Duodenal mucosa (tissue), 2 donors: ENCODE results near the gene TMEM119.

ENCODE experiments used
- H3K27ac ChIP-seq: one replicate; pipeline ENCODE4 v1.7.0; 2013; ENCODE audit warnings: low read depth, low read length
- H3K27me3 ChIP-seq, 2 donors: one replicate each; pipeline ENCODE4 v1.7.0; 2013; ENCODE audit warnings: low read length in 2 of 2, control low read depth in 1 of 2; ENCODE audit not compliant: insufficient read depth in 2 of 2, control insufficient read depth in 1 of 2
- H3K36me3 ChIP-seq, 2 donors: one replicate each; pipeline ENCODE4 v1.7.0; 2013; ENCODE audit warnings: low read length in 2 of 2, control low read depth in 1 of 2; ENCODE audit not compliant: insufficient read depth in 2 of 2, control insufficient read depth in 1 of 2
- H3K4me1 ChIP-seq, 2 donors: one replicate each; pipeline ENCODE4 v1.7.0; 2013; ENCODE audit warnings: low read length in 2 of 2, control low read depth in 1 of 2; ENCODE audit not compliant: insufficient read depth in 2 of 2, control insufficient read depth in 1 of 2
- H3K4me3 ChIP-seq, 2 donors: one replicate each; pipeline ENCODE4 v1.7.0; 2013; ENCODE audit warnings: low read length in 2 of 2, low read depth in 1 of 2
- H3K9ac ChIP-seq, 2 donors: one replicate each; pipeline ENCODE4 v1.7.0; 2013; ENCODE audit warnings: low read length in 2 of 2, low read depth in 1 of 2
- H3K9me3 ChIP-seq, 2 donors: one replicate each; pipeline ENCODE4 v1.7.0; 2013; ENCODE audit warnings: low read length in 2 of 2, control low read depth in 1 of 2; ENCODE audit not compliant: control insufficient read depth in 1 of 2

TMEM119 gene

DNA sequence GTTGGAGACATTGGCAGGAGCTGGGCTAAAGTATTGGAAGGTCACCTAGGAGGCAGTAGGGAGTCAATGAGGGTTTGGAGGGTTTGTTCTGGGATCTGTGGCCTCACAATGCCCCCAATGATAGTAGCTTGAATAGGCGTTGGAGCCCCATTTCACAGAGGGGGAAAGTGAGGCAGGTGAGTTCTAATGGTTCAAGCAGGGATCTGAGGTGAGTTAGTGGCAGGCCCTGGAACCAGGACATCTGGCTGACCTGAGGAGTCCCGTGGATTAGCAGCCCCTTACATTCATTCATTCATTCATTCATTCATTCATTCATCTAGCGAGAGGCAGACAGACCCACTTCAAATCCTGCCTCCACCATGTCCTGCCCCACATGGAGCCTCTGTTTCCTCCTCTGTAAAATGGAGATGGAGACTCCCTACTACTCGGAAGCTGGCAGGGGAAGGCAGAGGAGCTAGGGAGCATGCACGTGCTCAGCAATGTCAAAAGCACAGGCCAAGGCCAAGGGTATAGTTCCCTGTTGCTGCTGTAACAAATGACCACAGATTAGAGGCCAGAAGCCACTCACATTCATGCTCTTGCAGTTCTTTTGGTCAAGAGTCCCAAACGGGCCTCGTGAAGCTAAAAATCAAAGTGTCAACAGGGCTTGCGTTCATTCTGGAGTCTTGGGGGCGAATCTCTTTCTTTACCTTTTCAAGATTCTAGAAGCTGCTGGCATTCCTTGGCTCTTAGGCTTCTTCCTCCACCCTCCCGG lies 2.2 kb upstream of the TMEM119 start:
- Histone ChIP-seq H3K36me3 (no peaks in the 10 kb centered on the region), H3K9ac (no peak overlapping the region), H3K9me3 (no peaks in the 10 kb centered on the region), H3K27me3 (no peaks in the 10 kb centered on the region), H3K27ac (no peak overlapping the region), H3K4me1 (no peaks in the 10 kb centered on the region), H3K4me3 (no peak overlapping the region)

DNA sequence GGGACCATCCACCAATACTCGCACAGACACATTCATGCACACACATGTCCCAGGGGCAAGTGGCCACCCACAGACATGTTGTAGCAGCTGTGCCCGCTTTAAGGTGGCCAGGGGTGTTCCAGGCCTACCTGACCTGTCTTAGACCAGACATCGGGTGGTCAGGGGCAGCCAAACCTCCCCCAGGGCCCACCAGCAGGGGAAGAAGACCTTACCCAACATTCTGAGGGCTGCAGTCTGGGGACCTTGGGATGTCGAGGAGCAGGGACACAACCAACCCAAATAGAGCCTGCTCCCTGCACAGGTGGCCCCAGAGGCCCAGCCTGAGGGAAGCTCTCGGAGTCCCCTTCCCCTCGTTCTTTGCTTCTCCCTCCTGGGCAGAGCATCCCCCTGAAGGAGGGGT lies 1.7 kb upstream of the TMEM119 start:
- no peak overlapping the region for H3K9ac ChIP-seq
- H3K9me3 ChIP-seq: no peaks in the 10 kb centered on the region
- no peaks in the 10 kb centered on the region for H3K27me3 ChIP-seq
- no peak overlapping the region for H3K4me3 ChIP-seq
- no peaks in the 10 kb centered on the region for H3K4me1 ChIP-seq
- no peaks in the 10 kb centered on the region for H3K36me3 ChIP-seq
- H3K27ac ChIP-seq: no peak overlapping the region

DNA sequence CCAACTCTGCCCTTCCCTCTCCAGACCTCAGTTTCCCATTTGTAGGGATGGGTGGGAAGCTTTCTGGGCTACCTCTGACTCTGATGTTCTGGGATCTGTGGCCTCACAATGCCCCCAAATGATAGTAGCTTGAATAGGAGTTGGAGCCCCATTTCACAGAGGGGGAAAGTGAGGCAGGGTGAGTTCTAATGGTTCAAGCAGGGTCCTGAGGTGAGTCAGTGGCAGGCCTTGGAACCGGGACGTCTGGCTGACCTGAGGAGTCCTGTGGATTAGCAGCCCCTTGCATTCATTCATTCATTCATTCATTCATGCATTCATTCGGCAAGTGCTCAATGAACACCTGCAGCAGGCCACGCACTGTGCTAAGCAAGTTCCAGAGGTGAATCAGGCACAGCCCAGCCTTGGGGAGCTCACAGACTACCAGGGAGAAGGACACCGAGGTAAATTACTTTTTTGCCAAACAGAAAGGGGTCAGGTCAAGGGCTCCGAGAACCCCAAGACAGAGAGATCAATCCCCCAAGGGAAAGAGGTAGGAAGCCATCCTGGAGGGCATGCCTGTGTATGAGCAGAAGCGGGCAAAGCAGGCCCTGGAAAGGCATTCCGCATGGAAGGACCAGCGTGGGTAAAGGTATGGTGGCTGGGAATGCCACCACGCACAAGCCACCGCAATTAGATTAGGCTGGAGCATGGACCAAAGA lies 818 bp upstream of the TMEM119 start:
- Histone ChIP-seq H3K27me3 (no peaks in the 10 kb centered on the region), H3K4me3 (no peak overlapping the region), H3K9ac (no peak overlapping the region), H3K4me1 (no peaks in the 10 kb centered on the region), H3K9me3 (no peaks in the 10 kb centered on the region), H3K36me3 (no peaks in the 10 kb centered on the region), H3K27ac (peak overlapping the region; percentile 22)

DNA sequence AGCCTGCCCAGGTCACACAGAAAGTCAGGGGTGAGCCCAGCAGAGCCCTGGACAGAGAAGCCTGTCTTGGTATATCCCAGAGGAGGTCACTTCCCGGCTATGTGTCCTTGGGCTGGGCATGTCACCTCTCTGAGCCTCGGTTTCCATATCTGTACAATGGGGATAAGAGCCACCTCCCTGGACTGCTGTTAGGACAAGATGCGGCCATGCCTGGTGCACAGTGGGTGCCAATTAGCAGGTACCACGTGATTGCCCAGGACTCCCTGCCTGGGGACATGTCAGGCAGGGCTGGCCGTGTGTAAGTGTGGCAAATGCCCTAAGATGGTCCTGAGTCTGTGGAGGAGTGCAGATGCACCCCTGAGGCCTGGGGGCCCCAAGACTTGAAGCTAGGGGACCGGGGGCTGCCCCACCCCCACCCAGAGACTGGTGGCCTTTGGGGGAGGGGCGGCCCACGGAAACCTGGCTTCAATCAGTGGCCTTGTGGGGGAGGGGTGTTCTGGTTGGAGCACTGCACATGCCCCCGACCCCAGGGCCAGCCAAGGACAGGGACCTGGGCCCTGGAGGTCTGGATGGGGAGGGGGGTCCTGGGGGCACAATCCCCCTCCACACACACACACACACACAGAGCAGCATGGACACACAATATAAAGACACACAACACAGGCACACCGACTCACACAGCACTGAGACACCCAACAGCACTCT lies 878 bp downstream of the TMEM119 start:
- Histone ChIP-seq H3K4me1 (no peaks in the 10 kb centered on the region), H3K27me3 (no peaks in the 10 kb centered on the region), H3K36me3 (no peaks in the 10 kb centered on the region), H3K9me3 (no peaks in the 10 kb centered on the region), H3K4me3 (peak overlapping the region; percentile 46 to 65), H3K27ac (peak overlapping the region; percentile 17), H3K9ac (peak overlapping the region; percentile 10 to 25)

DNA sequence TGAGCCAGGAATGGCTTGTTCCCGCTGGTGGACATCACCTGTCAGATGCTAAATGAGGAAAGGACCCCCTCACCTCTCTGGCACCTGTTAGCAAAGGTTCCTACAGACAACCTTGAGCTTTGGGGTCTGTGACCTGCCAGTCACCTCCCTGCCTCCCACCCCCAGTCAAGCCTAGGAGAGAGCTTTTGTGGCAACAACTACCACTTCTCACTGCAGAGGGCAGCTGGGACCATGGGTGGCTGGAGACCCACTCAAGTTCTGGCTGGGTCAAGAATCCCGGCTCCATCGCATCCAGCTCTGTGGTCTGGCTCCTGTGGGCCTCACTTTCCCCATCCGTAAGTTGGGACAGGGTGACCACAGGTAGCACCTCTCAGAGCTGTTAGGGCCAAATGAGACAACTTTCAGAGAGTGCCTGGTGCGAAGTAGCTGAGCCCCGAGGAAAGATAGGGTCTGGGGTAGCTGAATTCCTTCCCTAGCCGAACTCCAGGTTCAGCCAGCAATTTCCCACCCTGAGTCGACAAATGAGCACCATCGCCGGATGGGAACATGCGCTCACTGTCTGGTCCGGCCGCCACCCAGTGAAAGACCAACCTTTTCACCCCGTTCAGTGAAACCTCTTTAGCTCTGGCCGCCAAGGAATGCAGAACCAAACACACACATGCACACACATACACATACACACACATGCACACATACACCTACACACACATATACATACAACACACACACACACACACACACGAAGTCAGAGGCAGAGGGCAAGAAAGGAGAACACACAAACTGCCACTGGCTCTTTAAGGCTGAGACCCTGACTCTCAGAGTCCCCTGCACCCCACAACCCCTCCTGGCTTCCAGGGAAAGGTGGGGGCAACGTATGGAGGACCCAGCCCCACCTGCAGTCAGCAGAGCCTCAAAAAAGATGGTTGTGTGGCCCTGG lies 1.9 kb downstream of the TMEM119 start:
- peak overlapping the region; percentile 46 to 65 for H3K4me3 ChIP-seq

DNA sequence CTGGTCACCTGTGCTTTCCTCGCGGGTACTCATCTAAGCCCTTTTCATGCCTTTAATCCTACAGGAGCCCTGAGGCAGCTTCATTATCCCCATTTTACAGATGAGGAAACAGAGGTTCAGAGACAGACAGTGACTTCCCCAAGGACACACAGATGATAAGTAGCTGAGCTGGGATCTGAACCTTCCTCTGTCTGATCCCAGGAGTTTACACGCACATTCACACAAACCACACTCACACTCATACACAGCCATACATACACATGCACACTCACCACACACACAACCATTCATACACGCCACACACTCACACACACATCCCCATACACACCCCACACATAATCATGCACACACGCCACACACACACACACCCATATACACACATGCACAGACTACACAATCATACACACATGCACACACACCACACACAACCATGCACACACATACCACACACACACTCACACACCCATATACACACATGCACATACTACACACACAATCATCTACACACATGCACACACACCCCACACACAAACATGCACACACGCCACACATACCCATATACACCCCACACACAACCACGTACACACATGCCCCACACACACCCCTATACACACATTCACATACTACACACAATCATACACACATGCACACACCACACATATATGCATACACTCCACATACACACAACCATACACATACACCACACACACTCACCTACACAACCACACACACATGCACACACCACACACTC lies 2.7 kb downstream of the TMEM119 start:
- Histone ChIP-seq H3K27me3 (no peaks in the 10 kb centered on the region), H3K9me3 (no peaks in the 10 kb centered on the region), H3K4me1 (no peaks in the 10 kb centered on the region), H3K27ac (no peak overlapping the region), H3K9ac (no peak overlapping the region), H3K4me3 (peak overlapping the region in 1 of 2 donors; percentile 36), H3K36me3 (no peaks in the 10 kb centered on the region)

More for the DNA sequence above, 1.9 kb downstream of the TMEM119 start:
- Histone ChIP-seq H3K27ac (no peak overlapping the region), H3K36me3 (no peaks in the 10 kb centered on the region), H3K9me3 (no peaks in the 10 kb centered on the region), H3K27me3 (no peaks in the 10 kb centered on the region), H3K9ac (peak overlapping the region in 1 of 2 donors; percentile 18), H3K4me1 (no peaks in the 10 kb centered on the region)

DNA sequence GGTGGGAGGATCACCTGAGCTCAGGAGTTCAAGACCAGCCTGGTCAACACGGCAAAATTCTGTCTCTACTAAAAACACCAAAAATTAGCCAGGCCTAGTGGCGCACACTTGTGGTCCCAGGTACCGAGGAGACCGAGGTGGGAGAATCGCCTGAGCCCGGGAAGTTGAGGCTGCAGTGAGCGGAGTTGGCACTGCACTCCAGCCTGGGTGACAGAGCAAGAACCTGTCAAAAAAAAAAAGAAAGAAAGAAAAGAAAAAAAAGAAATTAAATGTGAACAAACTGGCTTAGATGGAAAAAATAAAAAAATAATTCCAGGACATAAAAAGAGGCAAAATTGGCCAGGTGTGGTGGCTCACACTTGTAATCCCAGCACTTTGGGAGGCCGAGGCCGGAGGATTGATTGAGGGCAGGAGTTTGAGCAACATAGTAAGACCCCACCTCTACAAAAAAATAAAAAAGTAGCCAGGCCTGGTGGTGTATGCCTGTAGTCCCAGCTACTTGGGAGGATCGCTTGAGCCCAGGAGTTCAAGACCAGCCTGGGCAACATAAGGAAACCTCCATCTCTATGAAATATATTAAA lies 3.5 kb downstream of the TMEM119 start:
- no peaks in the 10 kb centered on the region for H3K4me1 ChIP-seq
- no peaks in the 10 kb centered on the region for H3K36me3 ChIP-seq
- H3K27me3 ChIP-seq: no peaks in the 10 kb centered on the region
- no peaks in the 10 kb centered on the region for H3K9me3 ChIP-seq
- no peak overlapping the region for H3K4me3 ChIP-seq
- no peak overlapping the region for H3K27ac ChIP-seq
- H3K9ac ChIP-seq: no peak overlapping the region

DNA sequence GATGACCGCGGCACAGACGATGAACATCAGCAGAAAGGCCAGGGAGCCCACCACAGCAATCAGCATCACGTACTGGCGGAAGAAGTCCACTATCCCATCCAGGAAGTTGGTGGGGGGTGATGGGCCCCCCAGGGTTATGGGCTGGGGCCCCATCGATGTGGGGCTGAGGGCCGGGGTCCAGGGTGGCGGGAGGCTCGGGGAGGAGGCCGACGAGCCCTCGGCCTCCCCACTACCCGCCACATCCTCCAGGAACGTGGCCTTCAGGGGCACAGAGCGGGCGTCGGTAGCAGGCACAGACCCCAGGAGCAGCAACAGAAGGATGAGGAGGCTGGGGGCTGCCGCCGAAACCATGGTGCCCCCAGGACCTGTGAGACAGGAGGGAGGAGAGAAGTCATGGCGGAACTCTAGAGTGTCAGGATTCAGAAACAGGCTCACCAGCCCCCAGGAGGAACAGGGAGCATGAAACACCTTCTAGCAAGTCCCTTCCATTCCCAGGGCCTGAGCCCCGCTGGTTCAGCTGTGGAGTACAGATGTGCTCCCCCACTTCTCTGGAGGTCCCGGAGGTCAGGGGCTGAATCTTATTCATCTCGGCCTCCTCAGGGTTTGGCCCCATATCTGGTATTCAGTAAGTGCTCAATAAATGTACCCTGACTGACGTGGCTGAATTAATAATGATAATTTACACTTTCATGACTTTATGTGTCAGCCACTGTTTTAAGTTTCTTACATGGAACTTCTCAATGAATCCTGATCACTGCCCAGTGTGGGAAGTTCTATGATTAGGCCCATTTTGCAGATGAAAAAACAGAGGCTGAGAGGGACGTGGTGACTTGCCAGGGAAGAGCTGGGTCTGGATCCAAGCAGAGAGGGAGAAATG lies 5.6 kb downstream of the TMEM119 start:
- Histone ChIP-seq H3K4me1 (no peaks in the 10 kb centered on the region), H3K27me3 (no peaks in the 10 kb centered on the region)

More for the DNA sequence above, 5.6 kb downstream of the TMEM119 start:
- H3K9ac ChIP-seq: no peak overlapping the region
- H3K4me3 ChIP-seq: no peak overlapping the region
- H3K9me3 ChIP-seq: no peaks in the 10 kb centered on the region
- H3K27ac ChIP-seq: no peak overlapping the region
- H3K36me3 ChIP-seq: no peaks in the 10 kb centered on the region
